Measurements from ENCODE around the gene GEMIN7. TPM values are rescaled to one million over a fixed set of nuclear protein-coding genes. Genes with fewer than 3 reads are reported as not detected.

GEMIN7 gene
- total RNA-seq, 1 donor from 2014 or later: 35.6 TPM

- no peak for DNase-seq (ENCODE audit: extremely low spot score, unreplicated experiment)
- no peaks in the 10 kb centered on the region for H3K9me3 Mint-ChIP-seq
- no peak overlapping the region for H3K27ac Mint-ChIP-seq
- H3K27me3 Mint-ChIP-seq: no peaks in the 10 kb centered on the region
- TF ChIP-seq CTCF (conservative IDR thresholded peaks at IDR 0.05): no peak
- H3K4me3 Mint-ChIP-seq: no peak overlapping the region
- no peaks in the 10 kb centered on the region for H3K4me1 Mint-ChIP-seq (ENCODE audit: unreplicated experiment)
- H3K36me3 Mint-ChIP-seq: peaks cover 5% of the 10 kb centered on the region
Observed at GRCh38 chr19:45066921-45067661, 12.0 kb upstream of the GEMIN7 start.

- Mint-ChIP-seq H3K9me3 (no peaks in the 10 kb centered on the region), H3K27me3 (no peaks in the 10 kb centered on the region), H3K4me1 (ENCODE audit: unreplicated experiment) (no peaks in the 10 kb centered on the region), H3K36me3 (peaks cover 5% of the 10 kb centered on the region), H3K27ac (no peak overlapping the region), H3K4me3 (no peak overlapping the region)
- TF ChIP-seq CTCF (conservative IDR thresholded peaks at IDR 0.05): no peak
- no peak for DNase-seq (ENCODE audit: extremely low spot score, unreplicated experiment)
Observed at GRCh38 chr19:45068041-45068440, 11.0 kb upstream of the GEMIN7 start.

DNA sequence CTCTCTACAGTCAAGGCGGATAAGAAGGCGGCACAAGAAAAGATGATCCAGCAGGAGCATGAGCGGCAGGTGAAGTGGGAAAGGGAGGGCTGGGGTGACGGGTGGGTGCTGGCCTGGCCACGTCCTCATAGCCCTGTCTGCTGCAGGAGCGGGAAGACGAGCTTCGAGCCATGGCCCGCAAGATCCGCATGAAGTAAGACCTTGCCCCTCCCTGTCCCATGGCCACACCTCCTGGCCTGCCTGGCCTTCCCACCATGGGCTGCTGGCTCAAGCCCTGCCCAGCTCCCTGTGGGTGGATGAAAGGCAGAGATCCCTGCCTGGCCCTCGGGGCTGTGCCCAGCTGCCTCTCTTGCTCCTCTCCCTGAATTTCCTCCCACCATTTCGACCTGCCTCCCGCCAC, 10.0 kb upstream of the GEMIN7 start:
- no peaks in the 10 kb centered on the region for H3K27me3 Mint-ChIP-seq
- no peak for TF ChIP-seq CTCF (conservative IDR thresholded peaks at IDR 0.05)
- H3K4me1 Mint-ChIP-seq (ENCODE audit: unreplicated experiment): no peaks in the 10 kb centered on the region
- no peak overlapping the region for H3K4me3 Mint-ChIP-seq
- no peaks in the 10 kb centered on the region for H3K9me3 Mint-ChIP-seq
- no peak overlapping the region for H3K27ac Mint-ChIP-seq
- H3K36me3 Mint-ChIP-seq: peaks cover 5% of the 10 kb centered on the region
- DNase-seq (ENCODE audit: extremely low spot score, unreplicated experiment): no peak

DNA sequence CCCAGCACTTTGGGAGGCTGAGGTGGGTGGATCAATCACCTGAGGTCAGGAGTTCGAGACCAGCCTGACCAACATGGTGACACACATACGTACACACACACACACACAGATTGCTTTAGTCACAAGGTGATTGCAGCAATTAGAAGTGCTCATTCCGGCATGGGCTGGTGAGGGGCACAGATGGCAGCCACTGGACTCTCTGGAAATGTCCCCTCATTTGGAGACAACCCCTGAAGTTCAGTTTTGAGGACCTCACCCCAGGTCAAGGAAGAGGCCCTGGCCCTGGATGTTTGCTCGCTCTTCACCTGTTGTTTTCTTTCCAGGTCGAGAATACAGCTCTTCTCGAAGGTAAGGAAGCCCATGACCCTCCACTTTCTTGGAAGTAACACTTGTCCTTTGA, 8.8 kb upstream of the GEMIN7 start:
- H3K27me3 Mint-ChIP-seq: peaks cover 4% of the 10 kb centered on the region
- H3K4me3 Mint-ChIP-seq: no peak overlapping the region
- H3K9me3 Mint-ChIP-seq: no peaks in the 10 kb centered on the region
- no peak for DNase-seq (ENCODE audit: extremely low spot score, unreplicated experiment)
- H3K27ac Mint-ChIP-seq: no peak overlapping the region
- no peak for TF ChIP-seq CTCF (conservative IDR thresholded peaks at IDR 0.05)
- peaks cover 5% of the 10 kb centered on the region for H3K36me3 Mint-ChIP-seq
- peaks cover 5% of the 10 kb centered on the region for H3K4me1 Mint-ChIP-seq (ENCODE audit: unreplicated experiment)

DNA sequence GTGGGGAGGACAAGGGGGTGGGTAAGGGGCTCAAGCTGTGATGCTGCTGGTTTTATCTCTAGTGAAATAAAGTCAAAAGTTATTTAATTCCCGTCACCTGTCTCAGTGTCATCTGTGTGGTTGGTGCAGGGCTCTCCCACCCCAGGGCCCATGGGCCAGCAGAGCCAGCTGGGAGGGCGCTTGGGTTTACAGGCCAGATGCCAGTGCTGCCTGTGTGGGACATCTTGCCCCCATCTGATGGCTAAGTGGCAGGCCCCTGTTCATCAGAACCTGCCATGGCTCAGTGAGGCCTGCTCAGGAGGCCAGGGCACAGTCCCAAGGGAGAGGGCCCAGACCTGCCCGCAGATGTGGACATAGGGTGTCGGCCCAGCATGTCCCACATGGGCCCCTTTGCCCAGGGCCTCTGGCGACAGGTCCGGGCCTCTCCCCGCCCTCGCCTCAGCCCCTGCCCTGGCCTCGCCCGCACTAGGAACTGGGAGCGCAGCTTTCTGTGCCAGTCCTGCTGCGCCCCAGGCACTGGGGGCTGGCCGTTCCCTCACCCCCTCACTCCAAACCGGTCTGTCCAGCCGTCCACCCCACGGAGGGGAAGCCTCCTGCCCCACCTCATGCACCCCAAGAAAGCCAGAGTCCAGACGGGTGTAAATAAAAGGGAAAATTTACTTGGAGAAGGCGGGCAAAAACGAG, 8.1 kb upstream of the GEMIN7 start:
- Mint-ChIP-seq H3K27ac (no peak overlapping the region), H3K4me1 (ENCODE audit: unreplicated experiment) (peaks cover 5% of the 10 kb centered on the region), H3K36me3 (peaks cover 5% of the 10 kb centered on the region), H3K9me3 (no peaks in the 10 kb centered on the region), H3K27me3 (peaks cover 4% of the 10 kb centered on the region), H3K4me3 (no peak overlapping the region)
- no peak for TF ChIP-seq CTCF (conservative IDR thresholded peaks at IDR 0.05)
- DNase-seq (ENCODE audit: extremely low spot score, unreplicated experiment): no peak

Measured in type B pancreatic cell (in vitro differentiated cells).